HG03280 (cell line): ENCODE data around the gene RYR3.
"Not testable (repeated sequence)": the region's sequence is repeated elsewhere in the genome, so short reads cannot be mapped to it uniquely, and the experiment has no call there.

Experiments
- ATAC-seq: cut with Tn5 transposase; IDR thresholded peaks from one replicate; pipeline ENCODE4 v1.9.1; 2021; ENCODE audit warnings: mild to moderate bottlenecking, moderate library complexity; ENCODE audit not compliant: unreplicated experiment

Gene RYR3

GRCh38 chr15:33565094-33565493 lies 254.3 kb downstream of the RYR3 start:
- no peak for ATAC-seq

DNA sequence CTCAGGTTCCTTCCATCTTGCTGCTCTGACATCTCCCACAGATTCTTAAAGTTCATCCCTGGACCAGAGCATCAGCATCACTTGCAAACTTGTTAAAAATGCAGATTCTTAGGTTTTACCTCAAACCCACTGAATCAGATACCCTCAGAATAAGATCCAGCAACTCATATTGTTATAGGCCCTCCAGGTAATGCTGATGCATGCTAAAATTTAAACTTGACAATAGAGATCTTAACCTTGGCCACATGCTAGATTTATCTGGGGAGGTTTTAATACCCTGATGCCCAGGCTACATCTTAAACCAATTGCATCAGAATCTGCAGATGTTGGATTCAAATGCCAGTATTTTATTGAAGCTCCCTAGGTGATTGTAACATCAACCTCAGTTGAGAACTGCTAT lies 256.9 kb downstream of the RYR3 start:
- no peak for ATAC-seq

- no peak for ATAC-seq
These were observed 258.3 kb downstream of the RYR3 start for GRCh38 chr15:33569036-33569435.

- ATAC-seq: not testable (repeated sequence)
These were observed 267.1 kb downstream of the RYR3 start for GRCh38 chr15:33577911-33578310.

- ATAC-seq: no peak
These were observed 269.8 kb downstream of the RYR3 start for GRCh38 chr15:33580526-33580925.

- no peak for ATAC-seq
These were observed 270.3 kb downstream of the RYR3 start for GRCh38 chr15:33581032-33581431.

GRCh38 chr15:33584797-33585196 lies 274.0 kb downstream of the RYR3 start:
- no peak for ATAC-seq

DNA sequence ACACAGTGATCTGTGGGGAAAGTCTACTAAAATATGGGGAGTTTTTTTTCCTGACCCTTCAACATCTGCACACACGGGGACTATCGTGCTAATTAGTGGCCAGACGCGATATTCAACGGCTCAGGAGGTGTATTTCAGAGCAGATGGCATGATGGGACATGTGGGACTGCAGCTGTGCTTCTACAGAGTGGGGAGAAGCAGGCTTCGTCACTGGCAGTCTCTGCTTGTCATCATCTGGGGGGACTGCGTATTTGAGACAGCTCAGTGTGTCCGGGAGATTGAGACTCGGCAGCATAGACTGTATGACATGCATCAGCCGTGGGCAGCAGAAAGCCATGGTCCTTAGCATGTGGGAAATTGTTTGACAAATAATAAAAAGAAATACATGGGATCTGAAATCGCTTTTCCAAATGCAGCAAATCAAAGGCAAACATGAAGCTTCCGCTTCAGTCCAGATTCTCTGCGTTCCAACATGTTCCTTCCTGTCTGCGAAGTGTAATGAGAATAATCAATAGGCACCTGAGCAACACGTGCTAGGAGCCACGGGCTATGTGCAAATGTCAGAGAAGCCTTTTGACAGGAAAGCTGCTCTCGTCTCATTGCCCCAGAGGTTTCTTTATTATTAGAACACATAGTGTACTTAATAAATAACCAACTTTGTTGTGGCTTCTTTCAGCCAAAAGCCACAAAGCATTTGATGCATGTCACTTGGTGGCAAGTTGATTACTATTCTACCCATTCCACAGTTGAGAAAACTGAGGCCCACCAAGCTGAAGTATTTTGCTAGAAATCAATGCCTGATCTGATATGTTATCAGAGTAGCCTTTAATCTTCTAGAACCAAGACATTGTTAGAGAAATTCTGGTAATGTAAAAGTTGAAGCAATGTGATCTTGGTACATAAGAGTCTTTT lies 276.3 kb downstream of the RYR3 start:
- no peak for ATAC-seq

DNA sequence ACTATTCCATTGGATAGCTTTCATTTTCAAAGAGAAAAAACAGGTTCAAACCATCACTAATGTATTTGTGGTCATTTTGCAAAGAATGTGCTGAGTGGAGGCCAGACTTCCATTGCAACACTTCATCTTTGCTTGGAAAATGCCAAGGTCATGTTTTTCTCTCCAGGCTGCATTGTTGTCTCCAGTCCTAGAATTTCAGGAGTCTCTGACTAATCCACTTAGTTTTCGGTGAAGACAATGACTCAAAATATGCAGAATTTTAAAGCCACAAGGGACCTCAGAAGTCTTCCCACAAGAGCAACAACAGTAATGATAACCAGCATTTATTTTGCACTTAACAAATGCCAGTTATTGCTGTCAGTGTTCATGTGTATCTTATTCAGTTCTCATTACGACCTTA lies 277.0 kb downstream of the RYR3 start:
- no peak for ATAC-seq

GRCh38 chr15:33592864-33593263 lies 282.1 kb downstream of the RYR3 start:
- ATAC-seq: no peak

DNA sequence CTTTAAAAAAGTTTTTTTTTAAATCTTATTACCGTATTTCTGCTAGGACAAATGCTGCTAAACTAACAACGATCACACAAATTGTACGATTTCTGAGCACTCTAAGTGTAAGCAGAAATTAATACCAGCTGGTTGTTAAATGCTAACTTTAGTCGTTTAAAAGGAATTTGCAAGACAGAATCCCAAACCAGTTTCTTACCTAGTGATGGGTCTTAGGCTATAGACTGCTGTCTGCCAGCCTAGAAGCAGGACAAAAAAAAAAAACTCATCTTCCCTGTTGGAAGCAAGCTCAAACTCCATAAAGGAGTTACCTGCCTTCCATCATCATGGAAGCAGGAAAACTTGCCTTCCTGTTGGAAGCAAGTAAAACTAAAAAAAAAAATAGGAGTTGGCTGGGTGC lies 287.6 kb downstream of the RYR3 start:
- not testable (repeated sequence) for ATAC-seq

GRCh38 chr15:33600212-33600611 lies 289.4 kb downstream of the RYR3 start:
- no peak for ATAC-seq

GRCh38 chr15:33601461-33601860 lies 290.7 kb downstream of the RYR3 start:
- ATAC-seq: no peak

DNA sequence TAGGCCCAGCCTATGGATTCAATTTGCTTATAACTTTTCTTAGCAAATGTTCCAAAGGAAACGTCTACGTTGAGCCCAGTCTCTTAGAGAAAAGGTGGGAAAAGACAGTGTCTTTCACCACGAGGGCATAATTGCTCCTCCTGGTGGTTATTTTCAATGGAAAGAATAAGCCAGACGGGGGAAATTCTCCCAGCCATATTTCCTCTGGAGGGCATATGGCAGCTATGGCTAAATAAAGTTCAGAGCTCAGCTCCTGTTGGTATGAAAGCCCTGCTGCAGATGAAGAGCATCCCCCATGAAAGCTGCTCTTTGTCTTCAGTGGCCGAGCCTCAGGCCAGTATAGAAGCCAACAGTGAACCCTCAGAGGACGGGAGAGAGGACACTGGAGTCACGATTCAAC lies 297.9 kb downstream of the RYR3 start:
- ATAC-seq: no peak

- no peak for ATAC-seq
These were observed 302.0 kb downstream of the RYR3 start for GRCh38 chr15:33612721-33613304.

DNA sequence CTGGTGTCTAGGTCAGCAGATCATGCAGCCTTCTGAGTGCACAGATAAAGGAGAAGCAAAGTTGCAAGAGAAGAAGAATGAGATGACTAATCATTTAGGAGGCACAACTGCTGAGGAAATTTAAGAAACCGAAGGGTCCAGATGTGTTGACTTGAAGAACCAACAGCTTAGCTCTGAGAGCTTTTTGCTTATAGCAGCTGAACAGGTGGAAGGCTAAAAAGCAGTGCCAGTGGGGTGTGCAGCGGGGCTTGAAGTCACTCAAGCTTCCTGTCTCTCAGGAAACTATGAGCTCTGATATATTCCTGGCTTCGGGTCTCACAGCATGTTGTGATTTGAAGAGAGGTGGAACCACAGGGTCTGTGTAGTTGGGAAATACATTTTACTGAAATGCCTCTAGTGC lies 305.7 kb downstream of the RYR3 start:
- ATAC-seq: no peak

DNA sequence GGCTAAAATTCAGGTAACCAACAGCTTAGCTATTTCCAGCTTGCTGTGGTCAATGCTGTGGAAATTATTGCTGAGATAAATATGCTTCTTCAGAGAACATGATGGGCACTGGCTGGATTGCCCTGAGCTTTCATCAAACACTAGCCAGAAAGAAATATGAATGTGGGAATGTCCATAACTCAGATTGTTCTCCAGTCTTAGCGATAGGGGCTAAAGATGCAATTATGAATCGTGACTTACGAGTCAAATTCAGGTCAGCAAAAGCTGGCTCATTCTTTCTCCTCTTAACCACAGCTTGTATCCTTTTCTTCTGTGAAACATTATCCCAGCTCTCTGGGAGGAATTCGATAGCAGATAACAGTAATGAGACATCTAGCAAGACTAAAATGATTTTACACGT lies 307.6 kb downstream of the RYR3 start:
- no peak for ATAC-seq

GRCh38 chr15:33621141-33621540 lies 310.4 kb downstream of the RYR3 start:
- ATAC-seq: no peak

DNA sequence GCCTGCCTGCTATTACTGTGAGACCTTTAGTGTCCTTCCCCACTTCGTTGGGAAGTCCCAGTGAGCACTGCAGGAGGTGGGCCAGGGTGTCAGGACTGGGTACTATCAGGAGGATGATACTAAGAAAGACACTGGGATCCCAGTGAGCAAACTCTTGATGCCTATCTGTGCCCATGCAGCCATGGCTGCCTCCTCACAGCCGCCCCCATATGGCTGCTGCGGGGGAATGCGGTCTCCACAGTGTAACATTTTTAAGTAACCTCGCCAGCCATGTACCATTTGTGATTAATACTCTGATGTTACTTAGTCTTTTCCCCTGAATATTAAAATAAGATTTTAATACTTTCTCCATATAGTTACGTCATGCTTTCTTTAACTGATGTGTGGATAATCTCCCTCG lies 312.2 kb downstream of the RYR3 start:
- no peak for ATAC-seq

GRCh38 chr15:33624439-33624838 lies 313.7 kb downstream of the RYR3 start:
- no peak for ATAC-seq

GRCh38 chr15:33629647-33630046 lies 318.9 kb downstream of the RYR3 start:
- ATAC-seq: no peak

DNA sequence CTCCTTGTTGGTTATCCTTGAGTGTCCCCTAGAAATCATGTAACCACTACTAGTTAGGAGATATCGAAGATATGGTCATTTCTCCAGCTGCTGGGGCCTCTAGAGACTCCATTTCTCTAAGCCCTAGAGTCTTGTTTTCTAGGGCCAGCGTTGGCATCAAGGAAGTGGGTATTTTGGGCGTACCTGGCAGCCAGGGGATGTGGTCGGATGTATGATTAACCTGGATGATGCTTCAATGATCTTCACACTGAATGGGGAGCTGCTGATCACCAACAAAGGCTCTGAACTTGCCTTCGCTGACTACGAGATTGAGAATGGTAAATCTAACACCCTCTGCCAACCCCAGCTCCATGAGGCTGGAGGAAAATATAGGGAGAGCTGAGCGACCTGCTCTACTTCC lies 325.5 kb downstream of the RYR3 start:
- ATAC-seq: no peak
